Adipocyte (in vitro differentiated cells): ENCODE results near the gene WBP1.
"Not testable (repeated sequence)": the region's sequence is repeated elsewhere in the genome, so short reads cannot be mapped to it uniquely, and the experiment has no call there.

Experiments
- DNase-seq: peaks from one replicate; pipeline ENCODE4 v3.0.0-alpha.2; 2015; ENCODE audit warnings: low read depth
- H3K27me3 ChIP-seq: replicated peaks from 2 replicates; pipeline ENCODE4 v1.7.0; 2013; ENCODE audit warnings: mild to moderate bottlenecking, low read length, moderate library complexity; ENCODE audit not compliant: control insufficient read depth, insufficient read depth
- H3K36me3 ChIP-seq: 2 replicates; pipeline ENCODE4 v1.7.0; 2013; ENCODE audit warnings: low read length, mild to moderate bottlenecking, moderate library complexity; ENCODE audit not compliant: control insufficient read depth, insufficient read depth, severe bottlenecking
- H3K4me1 ChIP-seq: 2 replicates; pipeline ENCODE4 v1.7.0; 2013; ENCODE audit warnings: mild to moderate bottlenecking, low read length, moderate library complexity; ENCODE audit not compliant: control insufficient read depth, insufficient read depth
- H3K4me3 ChIP-seq: 2 replicates; pipeline ENCODE4 v1.7.0; 2013; ENCODE audit warnings: mild to moderate bottlenecking, low read length, moderate library complexity
- H3K9ac ChIP-seq: 2 replicates; pipeline ENCODE4 v1.7.0; 2013; ENCODE audit warnings: mild to moderate bottlenecking, low read length, moderate library complexity
- H3K9me3 ChIP-seq: 2 replicates; pipeline ENCODE4 v1.7.0; 2013; ENCODE audit warnings: mild to moderate bottlenecking, low read length, moderate library complexity; ENCODE audit not compliant: control insufficient read depth

WBP1 gene

DNA sequence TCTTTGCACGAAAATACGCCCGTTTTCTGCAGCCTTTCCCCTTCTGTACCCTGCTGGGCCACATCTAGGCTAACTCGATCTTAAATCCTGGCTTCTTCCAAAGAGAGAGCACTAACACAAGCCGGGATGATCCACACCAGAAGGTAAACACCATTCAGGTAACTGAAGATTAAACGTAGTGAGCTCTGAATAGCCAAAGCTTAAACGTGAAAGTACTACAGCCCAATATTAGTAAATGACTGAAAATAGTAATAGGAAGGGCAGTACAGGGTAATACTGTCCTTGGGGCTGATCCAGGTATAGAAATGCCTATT is 14.7 kb downstream of the WBP1 start:
- Histone ChIP-seq H3K9me3 (no peaks in the 10 kb centered on the region), H3K36me3 (peaks cover 25% of the 10 kb centered on the region), H3K4me1 (peaks cover 13% of the 10 kb centered on the region), H3K27me3 (no peaks in the 10 kb centered on the region), H3K4me3 (peak overlapping the region; percentile 94), H3K9ac (peak overlapping the region; percentile 98)
- DNase-seq: no peak

DNA sequence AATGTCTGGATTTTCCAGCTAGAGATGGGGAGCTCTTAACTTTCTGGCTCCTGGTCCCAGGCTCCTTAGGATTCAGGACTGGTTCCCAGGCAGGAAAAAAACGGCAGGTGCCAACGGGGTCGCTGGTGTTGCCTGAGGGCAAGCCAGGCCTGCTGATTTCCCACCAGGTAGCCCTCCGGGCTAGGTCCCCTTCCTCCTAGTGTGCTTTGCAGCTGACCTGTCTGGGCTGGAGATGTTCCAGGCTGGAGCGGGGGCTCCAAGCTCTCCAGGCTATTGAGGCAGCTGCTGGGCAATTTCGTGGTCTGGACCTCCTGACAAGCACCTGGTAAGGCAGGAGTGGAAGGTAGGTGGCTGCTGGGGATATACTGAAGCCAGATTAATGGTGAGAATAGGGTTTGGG is 16.2 kb downstream of the WBP1 start:
- Histone ChIP-seq H3K9ac (no peak overlapping the region), H3K27me3 (no peaks in the 10 kb centered on the region), H3K9me3 (no peaks in the 10 kb centered on the region)

DNA sequence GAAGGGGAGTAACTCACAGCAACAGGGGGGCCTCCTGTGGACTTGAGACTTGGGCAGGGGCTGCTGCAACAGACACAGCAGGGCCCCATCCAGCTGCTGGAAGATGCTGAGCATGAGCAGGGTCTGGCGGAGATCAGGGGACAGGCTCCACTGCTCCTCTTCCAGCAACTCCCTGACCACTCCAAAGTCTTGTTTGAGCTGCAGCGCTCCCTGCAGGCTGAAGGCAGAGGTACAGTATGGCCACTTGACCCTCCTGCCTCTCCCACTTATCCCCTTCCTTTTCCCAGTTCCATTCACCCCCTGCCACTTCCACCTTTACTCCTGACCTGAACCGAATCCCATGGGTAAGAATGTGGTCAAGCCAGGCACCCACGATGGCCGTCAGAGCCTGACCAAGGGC is 16.7 kb downstream of the WBP1 start:
- no peak overlapping the region for H3K4me3 ChIP-seq
- peak; percentile 25 for DNase-seq
- H3K4me1 ChIP-seq: peaks cover 13% of the 10 kb centered on the region
- peaks cover 33% of the 10 kb centered on the region for H3K36me3 ChIP-seq
- H3K9me3 ChIP-seq: no peaks in the 10 kb centered on the region
- no peak overlapping the region for H3K9ac ChIP-seq
- no peaks in the 10 kb centered on the region for H3K27me3 ChIP-seq

More for the DNA sequence above, 16.2 kb downstream of the WBP1 start:
- Histone ChIP-seq H3K4me1 (peaks cover 13% of the 10 kb centered on the region), H3K36me3 (peaks cover 29% of the 10 kb centered on the region), H3K4me3 (no peak overlapping the region)
- no peak for DNase-seq

DNA sequence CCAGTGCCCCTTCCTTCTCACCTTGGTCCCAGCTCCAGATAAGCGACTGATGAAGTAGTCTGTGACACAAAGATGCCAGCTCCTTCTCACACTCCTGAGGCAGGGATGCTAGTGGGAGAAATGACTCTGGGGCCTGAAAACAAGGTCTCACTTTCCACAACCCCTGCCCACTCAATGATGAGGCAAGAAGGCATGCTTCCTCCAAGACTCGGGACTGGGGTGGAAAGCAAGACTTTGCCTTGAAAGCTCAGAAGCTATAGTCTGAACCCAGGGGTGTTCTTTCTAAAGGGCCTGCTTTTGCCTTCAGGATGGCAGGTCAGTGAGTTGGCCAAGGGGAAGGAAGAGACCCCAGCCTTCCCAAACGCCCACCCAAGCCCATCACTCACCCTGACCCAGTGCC is 23.2 kb downstream of the WBP1 start:
- Histone ChIP-seq H3K36me3 (peaks cover 24% of the 10 kb centered on the region), H3K4me1 (peaks cover 20% of the 10 kb centered on the region), H3K27me3 (no peaks in the 10 kb centered on the region), H3K4me3 (peak overlapping the region; percentile 100), H3K9ac (peak overlapping the region; percentile 93), H3K9me3 (no peaks in the 10 kb centered on the region)
- peak; percentile 28 for DNase-seq

DNA sequence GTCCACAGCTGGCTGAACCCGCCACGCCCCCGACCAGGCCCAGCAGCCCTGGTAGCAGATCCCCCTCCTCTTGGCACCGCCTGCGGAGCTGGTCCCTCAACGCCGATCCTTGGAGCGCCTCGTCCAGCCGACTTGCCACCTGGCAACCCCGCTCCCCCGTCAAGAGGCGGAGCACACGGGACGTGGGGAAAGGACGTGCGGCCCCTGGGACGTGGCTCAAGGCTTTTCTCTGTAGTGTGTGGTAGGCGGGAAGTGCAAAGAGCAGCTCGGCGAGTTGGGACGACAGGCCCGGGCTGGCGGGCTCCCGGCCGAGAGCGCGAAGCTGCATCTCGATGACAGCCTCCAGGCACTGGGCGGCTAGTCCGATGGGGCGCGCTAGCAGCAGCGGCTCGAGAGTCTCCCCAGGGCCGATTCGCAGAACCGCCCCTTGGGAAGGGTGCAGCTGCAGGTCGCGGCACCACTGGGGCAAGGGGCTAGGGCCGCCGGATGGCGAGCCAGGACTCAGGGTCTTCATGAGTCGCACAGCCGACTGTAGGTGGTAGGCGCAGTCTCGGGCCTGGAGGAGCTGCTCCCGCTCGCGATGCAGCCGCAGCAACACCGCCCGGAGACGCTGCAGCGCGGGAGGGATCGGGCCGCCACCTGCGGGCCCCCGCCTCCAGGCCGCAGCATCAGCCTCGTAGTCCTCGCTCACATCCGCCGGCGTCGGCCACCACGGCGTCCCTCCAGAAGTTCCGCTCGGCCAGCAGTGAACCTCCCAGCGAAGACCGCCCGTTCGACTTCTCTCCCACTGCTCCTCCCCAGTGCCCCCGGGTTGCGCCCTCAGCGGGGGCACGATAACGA is 23.9 kb downstream of the WBP1 start:
- Histone ChIP-seq H3K4me1 (peaks cover 20% of the 10 kb centered on the region), H3K4me3 (peak overlapping the region; percentile 100), H3K27me3 (no peaks in the 10 kb centered on the region), H3K9ac (peak overlapping the region; percentile 93), H3K36me3 (peaks cover 22% of the 10 kb centered on the region), H3K9me3 (no peaks in the 10 kb centered on the region)
- peak; percentile 63 for DNase-seq

DNA sequence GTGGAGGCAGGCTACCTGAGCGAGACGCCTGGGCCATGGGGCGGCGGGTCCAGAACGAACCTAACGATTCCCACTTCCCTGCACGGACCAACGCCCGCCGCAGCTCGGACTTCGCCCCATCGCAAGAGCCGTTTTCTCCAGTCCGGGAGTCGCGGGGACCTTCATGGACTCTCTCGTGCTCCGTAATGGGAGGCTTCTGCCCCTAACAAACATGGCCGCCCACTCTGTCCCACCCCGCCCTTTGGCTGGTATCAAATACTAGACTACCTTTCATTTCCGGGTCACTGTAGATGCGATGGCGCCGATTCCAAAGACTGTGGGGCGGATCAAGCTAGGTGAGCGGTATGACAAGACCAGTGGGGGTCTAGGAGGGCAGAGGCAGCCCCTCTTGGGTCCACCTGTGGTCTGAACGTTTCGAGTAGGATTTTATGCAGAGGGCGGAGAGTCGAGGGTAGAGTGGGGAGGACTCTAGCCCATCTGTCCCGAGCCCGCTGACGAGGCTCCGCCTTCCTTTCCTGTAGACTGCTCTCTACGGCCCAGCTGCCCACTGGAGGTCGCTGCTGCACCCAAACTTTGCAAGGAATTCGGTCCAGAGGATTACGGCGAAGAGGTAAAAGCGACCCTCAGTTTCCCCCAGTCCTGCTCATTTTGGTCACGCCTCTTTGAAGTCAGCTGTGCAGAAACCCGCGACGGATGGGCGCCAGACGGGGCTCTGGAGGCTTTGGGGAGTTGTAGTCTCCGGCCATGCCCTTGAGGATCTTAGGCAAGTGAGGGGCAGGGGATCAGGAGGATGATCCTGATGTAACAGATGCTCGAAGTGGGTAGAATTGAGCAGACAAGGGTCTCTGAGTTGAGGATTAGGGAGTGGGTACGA is 24.8 kb downstream of the WBP1 start, which contains the start of the genes CCDC142 and TTC31:
TSS of gene CCDC142 (minus strand) at position 198 of the 874 bp plus-strand sequence. CDS start at position 37, 161 bp downstream.
TSS of gene TTC31 (plus strand) at position 281 of the 874 bp plus-strand sequence. CDS start at position 296, 15 bp downstream.
- DNase-seq: peak; percentile 98
- H3K9ac ChIP-seq: peak within 1 kb of the TSS; percentile 93
- peak within 1 kb of the TSS; percentile 100 for H3K4me3 ChIP-seq
- H3K27me3 ChIP-seq: no peaks in the 10 kb centered on the region
- peaks cover 22% of the 10 kb centered on the region for H3K4me1 ChIP-seq
- H3K36me3 ChIP-seq: peaks cover 17% of the 10 kb centered on the region
- H3K9me3 ChIP-seq: no peaks in the 10 kb centered on the region

DNA sequence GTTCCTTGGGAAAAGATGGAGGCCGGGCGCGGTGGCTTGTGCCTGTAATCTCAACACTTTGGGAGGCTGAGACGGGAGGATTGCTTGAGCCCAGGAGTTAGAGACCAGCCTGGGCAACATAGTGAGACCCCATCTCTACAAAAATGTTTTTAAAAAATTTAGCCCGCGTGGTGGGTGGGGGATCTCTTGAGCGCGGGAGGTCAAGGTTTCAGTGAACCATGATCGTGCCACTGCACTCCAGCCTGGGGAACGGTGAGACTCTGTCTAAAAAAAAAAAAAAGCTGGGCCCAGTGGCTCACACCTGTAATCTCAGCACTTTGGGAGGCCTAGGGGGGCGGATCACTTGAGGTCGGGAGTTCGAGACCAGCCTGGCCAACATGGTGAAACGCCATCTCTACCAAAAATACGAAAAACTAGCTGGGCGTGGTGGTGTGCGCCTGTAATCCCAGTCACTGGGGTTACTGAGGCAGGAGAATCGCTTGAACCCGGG is 25.5 kb downstream of the WBP1 start:
- DNase-seq, H3K27me3 ChIP-seq, H3K9me3 ChIP-seq: not testable (repeated sequence)
- peaks cover 17% of the 10 kb centered on the region for H3K36me3 ChIP-seq
- peak overlapping the region; percentile 100 for H3K4me3 ChIP-seq
- H3K9ac ChIP-seq: peak overlapping the region; percentile 93
- H3K4me1 ChIP-seq: peaks cover 23% of the 10 kb centered on the region

DNA sequence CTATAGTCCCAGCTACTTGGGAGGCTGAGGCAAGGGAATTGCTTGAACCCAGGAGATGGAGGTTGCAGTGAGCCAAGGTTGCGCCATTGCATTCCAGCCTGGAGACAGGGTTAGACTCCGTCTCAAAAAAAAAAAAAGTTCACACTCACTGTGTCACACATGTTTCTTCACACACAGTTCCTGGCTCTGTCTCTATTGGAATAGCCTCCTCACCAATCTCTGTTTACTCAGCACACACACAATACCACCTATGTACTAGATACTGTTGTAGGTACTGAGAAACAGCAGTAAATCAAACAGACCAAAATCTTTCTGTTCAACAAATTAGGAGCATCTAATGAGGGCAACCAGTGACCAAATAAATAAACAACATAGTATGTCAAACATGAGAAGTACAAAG is 27.9 kb downstream of the WBP1 start:
- H3K27me3 ChIP-seq: no peaks in the 10 kb centered on the region
- peaks cover 17% of the 10 kb centered on the region for H3K4me1 ChIP-seq
- H3K9me3 ChIP-seq: no peaks in the 10 kb centered on the region
- peaks cover 12% of the 10 kb centered on the region for H3K36me3 ChIP-seq
- DNase-seq: no peak
- H3K4me3 ChIP-seq: no peak overlapping the region
- H3K9ac ChIP-seq: no peak overlapping the region

DNA sequence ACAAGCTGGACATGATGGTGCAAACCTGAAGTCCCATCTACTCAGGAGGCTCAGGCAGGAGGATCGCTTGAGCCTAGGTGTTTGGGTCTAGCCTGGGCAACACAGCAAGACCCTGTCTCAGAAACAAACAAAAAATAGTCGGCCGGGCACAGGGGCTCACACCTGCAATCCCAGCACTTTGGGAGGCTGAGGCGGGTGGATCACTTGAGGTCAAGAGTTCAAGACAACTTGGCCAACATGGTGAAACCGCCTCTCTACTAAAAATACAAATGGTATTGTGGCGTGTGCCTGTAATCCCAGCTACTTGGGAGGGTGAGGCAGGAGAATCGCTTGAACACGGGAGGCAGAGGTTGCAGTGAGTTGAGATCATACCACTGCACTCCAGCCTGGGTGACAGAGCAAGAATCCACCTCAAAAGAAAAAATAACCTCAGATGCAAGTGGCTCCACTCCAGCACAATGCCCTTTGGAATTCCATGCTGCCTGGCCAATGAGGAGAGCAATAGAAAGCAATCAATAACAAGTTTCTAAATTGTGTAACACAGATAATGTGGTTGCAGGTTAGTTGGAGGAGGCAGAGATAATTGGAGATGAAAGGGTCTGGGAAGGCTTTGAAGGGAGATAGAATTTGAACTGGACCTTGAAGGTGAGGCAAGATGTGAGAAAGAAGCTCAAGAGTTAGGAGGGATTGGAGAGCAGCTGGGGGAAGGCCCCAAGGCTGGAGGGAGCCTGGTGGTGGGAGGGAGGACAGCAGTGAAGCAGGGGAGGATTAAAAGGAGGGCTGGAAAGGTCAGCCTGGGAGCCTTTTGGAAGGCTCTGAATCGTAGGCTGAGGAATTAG is 30.6 kb downstream of the WBP1 start:
- H3K36me3 ChIP-seq: peaks cover 40% of the 10 kb centered on the region
- H3K4me3 ChIP-seq: no peak overlapping the region

DNA sequence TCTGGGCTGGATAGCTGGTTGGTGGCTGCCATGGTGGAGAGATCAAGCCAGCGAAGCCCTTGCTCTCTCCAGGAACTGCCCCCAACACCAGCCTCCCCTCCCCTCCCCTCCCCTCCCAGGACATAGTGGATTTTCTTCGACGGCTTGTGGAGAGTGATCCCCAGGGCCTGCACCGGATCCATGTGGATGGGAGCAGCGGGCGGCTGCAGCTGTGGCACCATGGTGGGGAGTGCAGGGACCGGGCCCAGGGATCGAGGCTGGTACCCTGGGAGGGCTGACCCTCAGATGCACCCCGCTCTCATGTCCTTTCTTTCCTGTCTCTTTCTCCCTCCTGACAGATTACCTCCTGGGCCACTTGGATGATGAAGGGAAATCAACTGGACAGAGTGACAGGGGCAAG is 31.7 kb downstream of the WBP1 start:
- Histone ChIP-seq H3K4me3 (no peak overlapping the region), H3K27me3 (no peaks in the 10 kb centered on the region), H3K36me3 (peaks cover 46% of the 10 kb centered on the region), H3K9me3 (no peaks in the 10 kb centered on the region), H3K4me1 (peaks cover 3% of the 10 kb centered on the region), H3K9ac (no peak overlapping the region)
- DNase-seq: no peak

More for the DNA sequence above, 30.6 kb downstream of the WBP1 start:
- Histone ChIP-seq H3K9me3 (no peaks in the 10 kb centered on the region), H3K9ac (no peak overlapping the region), H3K27me3 (no peaks in the 10 kb centered on the region), H3K4me1 (peaks cover 3% of the 10 kb centered on the region)
- no peak for DNase-seq
